Type B pancreatic cell (in vitro differentiated cells): ENCODE data around the gene CCDC184. TPM values are rescaled to one million over a fixed set of nuclear protein-coding genes. Genes with fewer than 3 reads are reported as not detected.

Source experiments
- DNase-seq: peaks from one replicate; pipeline ENCODE4 v3.0.0; 2021; ENCODE audit warnings: mixed read lengths; ENCODE audit not compliant: unreplicated experiment; ENCODE audit errors: extremely low spot score
- H3K27ac Mint-ChIP-seq: 2 replicates; pipeline ENCODE4 v1.8.0; 2021; ENCODE audit warnings: mild to moderate bottlenecking, mixed read lengths
- H3K27me3 Mint-ChIP-seq: 2 replicates; pipeline ENCODE4 v1.8.0; 2021; ENCODE audit warnings: mixed read lengths
- H3K36me3 Mint-ChIP-seq: 2 replicates; pipeline ENCODE4 v1.8.0; 2021; ENCODE audit warnings: mixed read lengths
- H3K4me1 Mint-ChIP-seq: one replicate; pipeline ENCODE4 v1.8.0; 2021; ENCODE audit warnings: mixed read lengths; ENCODE audit not compliant: unreplicated experiment
- H3K4me3 Mint-ChIP-seq: 2 replicates; pipeline ENCODE4 v1.8.0; 2021; ENCODE audit warnings: mild to moderate bottlenecking, mixed read lengths
- H3K9me3 Mint-ChIP-seq: 2 replicates; pipeline ENCODE4 v1.8.0; 2021; ENCODE audit warnings: mixed read lengths
- total RNA-seq: library from RNA; stranded (reverse); gene quantifications from 2 replicates; pipeline ENCODE4 v1.2.1, GENCODE V29; 2021; ENCODE audit warnings: low replicate concordance
- TF ChIP-seq, protein P1 (sequence below): fragments of 200-600 bp; sonication (generic); conservative IDR thresholded peaks from 2 replicates; pipeline ENCODE4 v1.5.0; 2021; ENCODE audit warnings: antibody characterized with exemption, mild to moderate bottlenecking

Gene CCDC184
- total RNA-seq, 1 donor from 2014 or later: 2.4 TPM

DNA sequence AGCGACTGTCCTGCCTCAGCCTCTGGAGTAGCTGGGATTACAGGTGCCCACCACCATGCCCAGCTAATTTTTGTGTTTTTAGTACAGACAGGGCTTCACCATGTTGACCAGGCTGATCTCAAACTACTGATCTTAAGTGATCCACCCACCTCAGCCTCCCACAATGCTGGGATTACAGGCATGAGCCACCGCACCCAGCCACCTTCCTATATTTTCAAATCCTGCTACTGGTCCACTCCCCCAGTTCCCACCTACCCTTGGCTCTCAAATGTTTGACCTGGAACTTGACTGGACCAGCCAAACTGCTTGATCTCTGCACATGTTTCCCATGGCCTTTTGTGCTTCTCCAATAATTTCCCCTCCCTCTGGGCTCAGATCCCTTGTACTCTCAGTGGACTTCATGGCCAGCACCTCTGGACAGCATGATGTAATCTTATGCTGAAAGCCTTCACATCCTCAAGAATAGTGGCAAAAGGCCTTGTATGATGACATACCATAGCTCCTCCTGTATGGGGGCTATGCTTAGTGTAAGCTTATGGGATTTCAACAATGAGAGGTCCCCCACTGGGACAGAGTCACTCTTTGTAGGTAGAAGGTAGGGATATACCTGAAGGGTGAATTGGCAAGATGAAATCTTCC, 2.5 kb upstream of the CCDC184 start:
- Mint-ChIP-seq H3K4me3 (peak overlapping the region; percentile 13), H3K27me3 (peaks cover 72% of the 10 kb centered on the region), H3K27ac (no peak overlapping the region), H3K36me3 (no peaks in the 10 kb centered on the region), H3K4me1 (peaks cover 22% of the 10 kb centered on the region), H3K9me3 (no peaks in the 10 kb centered on the region)
- no peak for DNase-seq
- TF ChIP-seq, protein P1, sequence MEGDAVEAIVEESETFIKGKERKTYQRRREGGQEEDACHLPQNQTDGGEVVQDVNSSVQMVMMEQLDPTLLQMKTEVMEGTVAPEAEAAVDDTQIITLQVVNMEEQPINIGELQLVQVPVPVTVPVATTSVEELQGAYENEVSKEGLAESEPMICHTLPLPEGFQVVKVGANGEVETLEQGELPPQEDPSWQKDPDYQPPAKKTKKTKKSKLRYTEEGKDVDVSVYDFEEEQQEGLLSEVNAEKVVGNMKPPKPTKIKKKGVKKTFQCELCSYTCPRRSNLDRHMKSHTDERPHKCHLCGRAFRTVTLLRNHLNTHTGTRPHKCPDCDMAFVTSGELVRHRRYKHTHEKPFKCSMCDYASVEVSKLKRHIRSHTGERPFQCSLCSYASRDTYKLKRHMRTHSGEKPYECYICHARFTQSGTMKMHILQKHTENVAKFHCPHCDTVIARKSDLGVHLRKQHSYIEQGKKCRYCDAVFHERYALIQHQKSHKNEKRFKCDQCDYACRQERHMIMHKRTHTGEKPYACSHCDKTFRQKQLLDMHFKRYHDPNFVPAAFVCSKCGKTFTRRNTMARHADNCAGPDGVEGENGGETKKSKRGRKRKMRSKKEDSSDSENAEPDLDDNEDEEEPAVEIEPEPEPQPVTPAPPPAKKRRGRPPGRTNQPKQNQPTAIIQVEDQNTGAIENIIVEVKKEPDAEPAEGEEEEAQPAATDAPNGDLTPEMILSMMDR: no peak

DNA sequence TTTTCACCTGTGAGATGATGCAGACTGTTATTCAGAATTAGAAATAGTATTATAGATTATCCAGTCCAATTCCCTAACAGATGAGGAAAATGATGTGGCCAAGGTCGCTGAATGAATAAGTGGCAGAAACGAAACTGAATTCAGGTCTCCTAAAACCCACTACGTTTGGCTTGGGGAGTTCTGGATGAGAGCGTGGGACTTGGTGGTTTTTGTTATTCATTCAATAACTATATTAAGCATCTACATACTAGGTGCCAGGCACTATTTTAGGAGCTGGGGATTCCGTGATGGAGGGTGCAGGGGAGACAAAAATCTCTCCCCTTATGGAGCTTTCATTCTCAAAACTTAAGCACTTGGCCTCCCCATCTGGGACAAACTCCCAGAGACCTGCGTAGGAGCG, 813 bp upstream of the CCDC184 start:
- Mint-ChIP-seq H3K27me3 (peaks cover 86% of the 10 kb centered on the region), H3K9me3 (no peaks in the 10 kb centered on the region), H3K4me3 (peak overlapping the region; percentile 92)

DNA sequence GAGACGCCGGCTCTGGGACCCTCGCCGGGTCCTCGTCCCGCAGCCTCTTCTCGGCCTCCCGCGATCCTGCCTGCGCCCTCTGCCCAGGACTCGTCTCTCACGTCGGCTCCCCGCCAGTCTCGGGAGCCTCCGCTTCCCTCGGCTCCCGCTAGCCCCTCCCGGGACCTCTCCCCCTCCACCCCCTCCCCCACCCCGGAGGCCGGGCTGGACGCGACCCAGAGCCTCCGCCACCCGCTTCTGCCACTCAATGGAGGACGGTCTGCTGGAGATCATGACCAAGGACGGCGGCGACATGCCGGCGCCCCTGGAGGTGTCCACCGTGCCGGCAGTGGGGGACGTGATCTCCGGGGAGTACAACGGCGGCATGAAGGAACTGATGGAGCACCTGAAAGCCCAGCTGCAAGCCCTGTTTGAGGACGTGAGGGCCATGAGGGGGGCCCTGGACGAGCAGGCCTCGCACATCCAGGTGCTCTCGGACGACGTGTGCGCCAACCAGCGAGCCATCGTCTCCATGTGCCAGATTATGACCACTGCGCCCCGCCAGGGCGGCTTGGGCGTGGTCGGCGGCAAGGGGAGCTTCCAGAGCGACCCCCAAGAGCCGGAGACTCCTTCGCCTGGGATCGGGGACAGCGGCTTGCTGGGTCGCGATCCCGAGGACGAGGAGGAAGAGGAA, 568 bp downstream of the CCDC184 start:
- peaks cover 11% of the 10 kb centered on the region for H3K4me1 Mint-ChIP-seq
- H3K27ac Mint-ChIP-seq: no peak overlapping the region
- H3K27me3 Mint-ChIP-seq: peaks cover 91% of the 10 kb centered on the region
- no peaks in the 10 kb centered on the region for H3K36me3 Mint-ChIP-seq
- no peak for DNase-seq
- H3K4me3 Mint-ChIP-seq: peak overlapping the region; percentile 77
- H3K9me3 Mint-ChIP-seq: no peaks in the 10 kb centered on the region
- TF ChIP-seq, protein P1: peak; percentile 25

More for the DNA sequence above, 813 bp upstream of the CCDC184 start:
- no peak overlapping the region for H3K27ac Mint-ChIP-seq
- H3K4me1 Mint-ChIP-seq: peaks cover 11% of the 10 kb centered on the region
- no peaks in the 10 kb centered on the region for H3K36me3 Mint-ChIP-seq
- DNase-seq: no peak
- TF ChIP-seq, protein P1: no peak

DNA sequence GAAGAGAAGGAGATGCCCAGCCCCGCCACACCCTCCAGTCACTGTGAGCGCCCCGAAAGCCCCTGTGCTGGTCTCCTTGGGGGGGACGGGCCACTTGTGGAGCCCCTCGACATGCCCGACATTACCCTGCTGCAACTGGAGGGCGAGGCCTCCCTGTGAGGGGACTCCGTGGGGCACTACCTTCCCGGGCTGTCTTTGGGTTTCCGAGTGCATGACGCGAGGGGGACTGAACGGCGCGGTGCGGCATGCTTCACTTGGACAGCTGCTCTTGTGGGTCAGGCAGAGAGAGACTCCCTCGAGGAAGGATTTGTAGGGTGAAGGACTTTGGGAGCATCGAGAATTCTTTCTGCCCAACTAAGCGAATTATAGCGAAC, 1.1 kb downstream of the CCDC184 start:
- Mint-ChIP-seq H3K27ac (no peak overlapping the region), H3K36me3 (no peaks in the 10 kb centered on the region), H3K4me3 (peak overlapping the region; percentile 79), H3K9me3 (no peaks in the 10 kb centered on the region), H3K27me3 (peaks cover 90% of the 10 kb centered on the region), H3K4me1 (peaks cover 11% of the 10 kb centered on the region)
- TF ChIP-seq, protein P1: no peak
- DNase-seq: no peak

DNA sequence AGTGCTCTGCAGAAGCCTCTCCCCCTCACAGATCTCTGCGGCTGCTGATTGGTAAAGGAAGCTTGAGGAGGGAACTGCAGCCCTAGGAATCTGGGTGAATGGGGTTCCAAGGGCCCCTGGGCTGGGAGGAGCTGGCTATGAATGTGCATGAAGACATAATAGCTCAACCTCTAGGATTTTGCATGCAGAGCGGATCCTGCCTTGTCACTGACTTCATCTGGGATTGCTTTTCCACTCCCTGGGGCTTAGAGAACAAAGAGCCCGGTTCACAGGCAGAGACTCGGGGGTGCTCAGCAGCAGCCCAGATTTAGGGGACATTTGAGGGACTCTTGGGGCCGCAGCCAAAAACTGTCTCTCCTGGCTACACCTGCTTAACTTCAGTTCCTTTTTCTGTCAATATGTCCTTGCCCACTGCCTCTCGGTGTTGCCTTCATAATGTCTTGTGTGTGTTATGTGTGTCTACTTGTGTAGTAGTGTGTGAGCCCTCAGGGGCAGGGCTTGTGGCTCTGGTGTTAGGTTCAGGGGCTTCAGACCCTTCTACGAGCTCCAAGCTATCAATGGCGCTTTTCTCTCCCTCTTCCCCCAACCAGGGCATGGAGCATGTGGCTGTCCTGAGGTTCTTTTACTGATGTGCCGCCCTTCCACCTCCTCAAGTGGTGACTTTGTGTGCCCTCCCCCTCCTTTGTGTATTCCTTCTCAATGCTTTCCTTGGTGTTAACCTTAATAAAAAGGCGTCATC, 1.9 kb downstream of the CCDC184 start:
- Mint-ChIP-seq H3K36me3 (no peaks in the 10 kb centered on the region), H3K27me3 (peaks cover 90% of the 10 kb centered on the region), H3K27ac (peak overlapping the region; percentile 32), H3K4me3 (peak overlapping the region; percentile 79), H3K4me1 (peaks cover 11% of the 10 kb centered on the region), H3K9me3 (no peaks in the 10 kb centered on the region)
- DNase-seq: no peak
- TF ChIP-seq, protein P1: no peak
